GM12878 (cell line): ENCODE measurements around the gene RAD21L1. TPM values are rescaled to one million over a fixed set of nuclear protein-coding genes. Genes with fewer than 3 reads are reported as not detected.

ENCODE experiments used
- ATAC-seq: fragments of 200-7000 bp; cut with Tn5 transposase; 3 replicates; pipeline ENCODE4 v1.9.1; 2020; ENCODE audit warnings: mild to moderate bottlenecking, moderate library complexity
- BruUV-seq: library from RNA; stranded (reverse); fragments of 400-500 nt; replicated peaks from 2 replicates; lab custom pipeline; 2021; lab: Mats Ljungman, UMichigan
- CTCF ChIA-PET: fragments of 300-600 bp; sonication (Branson Sonifier 250); formaldehyde crosslinking; extraction: SDS; loops from one replicate; lab custom pipeline; 2021; ENCODE audit warnings: inconsistent platforms; lab: Yijun Ruan, JAX
- POLR2A ChIA-PET: fragments of 350-600 bp; formaldehyde crosslinking; extraction: SDS; loops from one replicate; lab custom pipeline; 2021; ENCODE audit warnings: inconsistent platforms; lab: Charles Lee
- RAD21 ChIA-PET: fragments of 300-600 bp; sonication (Branson Sonifier 250); formaldehyde crosslinking; loops from one replicate; lab custom pipeline; 2023; ENCODE audit warnings: antibody characterized with exemption; ENCODE audit not compliant: unreplicated experiment; lab: Charles Lee
- SMC1A ChIA-PET: fragments of 300-600 bp; sonication (Branson Sonifier 250); formaldehyde crosslinking; loops from one replicate; lab custom pipeline; 2023; ENCODE audit not compliant: unreplicated experiment, uncharacterized antibody; lab: Charles Lee
- DNase-seq: peaks from one replicate; pipeline ENCODE4 v3.0.0-alpha.2; 2011; ENCODE audit warnings: low read depth, low spot score
- FAIRE-seq: peaks from 3 replicates; lab custom pipeline; 2011; peaks lifted over from hg19 to GRCh38; lab: Jason Lieb, UNC
- H2AFZ ChIP-seq: 2 replicates; pipeline ENCODE4 v1.6.0; 2011; ENCODE audit warnings: low read depth, low read length, control low read depth; ENCODE audit not compliant: control insufficient read depth
- H3K27ac ChIP-seq: 2 replicates; pipeline ENCODE4 v1.5.1; 2011; ENCODE audit warnings: control low read depth; ENCODE audit not compliant: control insufficient read depth, insufficient read depth
- H3K27me3 ChIP-seq, 2 experiments: replicated peaks in 1 of 2; 2 replicates each; pipeline versions ENCODE4 v1.6.0 to v1.6.1; 2011; ENCODE audit warnings: low read length in 1 of 2; ENCODE audit not compliant: control insufficient read depth in 2 of 2, insufficient read depth in 2 of 2
- H3K36me3 ChIP-seq, 2 experiments: 2 replicates each; pipeline ENCODE4 v1.5.1; 2011; ENCODE audit warnings: low read length in 1 of 2; ENCODE audit not compliant: control insufficient read depth in 2 of 2, insufficient read depth in 2 of 2
- H3K4me1 ChIP-seq: 2 replicates; pipeline ENCODE4 v1.6.1; 2011; ENCODE audit warnings: mild to moderate bottlenecking, low read length, moderate library complexity, mixed read lengths; ENCODE audit not compliant: control insufficient read depth, insufficient read depth
- H3K4me2 ChIP-seq: 2 replicates; pipeline ENCODE4 v1.6.0; 2011; ENCODE audit warnings: control low read depth; ENCODE audit not compliant: control insufficient read depth, insufficient read depth
- H3K4me3 ChIP-seq: fragments of 200-600 bp; sonication (generic); 2 replicates; pipeline ENCODE4 v1.5.1; 2016
- H3K79me2 ChIP-seq: 2 replicates; pipeline ENCODE4 v1.6.0; 2011; ENCODE audit warnings: low read length; ENCODE audit not compliant: control insufficient read depth, insufficient read depth
- H3K9ac ChIP-seq: 2 replicates; pipeline ENCODE4 v1.8.0; 2011; ENCODE audit warnings: low read length, control low read depth, mixed read lengths; ENCODE audit not compliant: control insufficient read depth, insufficient read depth
- H3K9me3 ChIP-seq: replicated peaks from 3 replicates; pipeline ENCODE4 v1.5.1; 2011; ENCODE audit warnings: mild to moderate bottlenecking, low read length; ENCODE audit not compliant: control insufficient read depth, insufficient read depth
- H4K20me1 ChIP-seq: 2 replicates; pipeline ENCODE4 v1.6.0; 2011; ENCODE audit not compliant: control insufficient read depth, insufficient read depth
- CEBPB ChIP-seq, 2 experiments: fragments of 150-350 bp in 1 of 2; IDR thresholded peaks; 2 replicates each; pipeline ENCODE4 v1.6.1; 2012 to 2014; ENCODE audit warnings: low read depth in 2 of 2, low read length in 2 of 2, borderline replicate concordance in 1 of 2, inconsistent platforms in 1 of 2
- JUND ChIP-seq: IDR thresholded peaks from 2 replicates; pipeline ENCODE4 v1.6.1; 2012; ENCODE audit warnings: low read depth, mild to moderate bottlenecking, low read length, improper control_type of control experiment, moderate library complexity
- LARP7 ChIP-seq: fragments of 450-650 bp; IDR thresholded peaks from 2 replicates; pipeline ENCODE4 v1.6.1; 2017; ENCODE audit warnings: mild to moderate bottlenecking
- POU2F2 ChIP-seq: IDR thresholded peaks from 3 replicates; pipeline ENCODE4 v1.6.1; 2011; ENCODE audit warnings: low read depth, mild to moderate bottlenecking, low read length, borderline replicate concordance
- RUNX3 ChIP-seq: IDR thresholded peaks from 2 replicates; pipeline ENCODE4 v1.6.1; 2012; ENCODE audit warnings: low read length, inconsistent platforms
- ZBTB4 ChIP-seq: fragments of 450-650 bp; formaldehyde crosslinking; IDR thresholded peaks from 2 replicates; pipeline ENCODE4 v1.4.0; 2022; ENCODE audit warnings: mild to moderate bottlenecking, moderate library complexity
- ZNF217 ChIP-seq: fragments of 450-650 bp; IDR thresholded peaks from 2 replicates; pipeline ENCODE4 v1.6.1; 2017; ENCODE audit warnings: antibody characterized with exemption, mild to moderate bottlenecking
- ZNF687 ChIP-seq: fragments of 450-650 bp; IDR thresholded peaks from 2 replicates; pipeline ENCODE4 v1.6.1; 2017; ENCODE audit warnings: mild to moderate bottlenecking, moderate library complexity
- WGBS: methylation state at CpG from one replicate; pipeline ENCODE4 v1.1.6; 2016; ENCODE audit warnings: low lambda C conversion rate; ENCODE audit not compliant: insufficient replicate concordance, insufficient coverage; ENCODE audit errors: missing lambda C conversion rate; 5-methylcytosine and 5-hydroxymethylcytosine counted together
- in situ Hi-C: fragments of 300-500 bp; cut with MboI; formaldehyde crosslinking; loops from 9 replicates; pipeline ENCODE4 v1.14.3; 2018; ENCODE audit warnings: mixed read lengths
- intact Hi-C: fragments of 100-400 bp; cut with micrococcal nuclease; formaldehyde crosslinking; loops from one replicate; pipeline ENCODE4 v1.14.2; 2022; ENCODE audit not compliant: unreplicated experiment
- polyA plus RNA-seq, 11 experiments: library from polyadenylated mRNA; depleted of rRNA in 4 of 11; unstranded in 6 of 11; stranded (reverse) in 5 of 11; fragments of >200 nt; fragmentation: Nextera tagmentation in 4 of 11; fragmentation: Illumina TruSeq in 1 of 11; extraction: Ambion mirVana in 4 of 11; extraction: Trizol in 1 of 11; gene quantifications; 1 replicate in 1 of 11; 2 replicates in 10 of 11; pipeline versions ENCODE4 v1.2.1 to v1.2.3, GENCODE V29; 2011 to 2016; ENCODE audit warnings: inconsistent platforms in 2 of 11, missing spikeins in 2 of 11, low read depth in 1 of 11
- total RNA-seq, 4 experiments: library from RNA; depleted of rRNA in 3 of 4; stranded (reverse); fragments of >200 nt in 3 of 4; fragmentation: Illumina TruSeq in 1 of 4; extraction: Trizol in 1 of 4; gene quantifications; 2 replicates each; pipeline versions ENCODE4 v1.2.1 to v1.2.3, GENCODE V29; 2013 to 2021

Gene RAD21L1
- total and polyA plus RNA-seq, 10 of the 15 experiments (the other 5 are each of a cell fraction or from before 2014, with no cell fraction given) = not detected

- ChIA-PET POLR2A (interaction anchor here (0.6 kb wide), 1 partner anchor 55 kb away, joined by 4 read pairs; no protein-coding TSS in a partner anchor), SMC1A (no interaction called here), RAD21 (no interaction called here), CTCF (interaction anchor here (1.6 kb wide), 1 partner anchor 11 kb away, joined by 3 read pairs; no protein-coding TSS in a partner anchor)
- ATAC-seq (no peak), DNase-seq (no peak), FAIRE-seq (no peak)
- Histone ChIP-seq H3K27ac (no peak overlapping the region), H3K9ac (no peak overlapping the region), H3K4me2 (no peak overlapping the region), H4K20me1 (no peaks in the 10 kb centered on the region), H3K4me3 (no peak overlapping the region), H3K27me3 (no peaks in the 10 kb centered on the region; a peak in 3 of 4 replicates), H3K36me3 (no peaks in the 10 kb centered on the region), H3K79me2 (no peaks in the 10 kb centered on the region), H3K9me3 (no peaks in the 10 kb centered on the region; the same call in 2 of the 3 replicates), H3K4me1 (no peaks in the 10 kb centered on the region), H2AFZ (no peak overlapping the region)
- in situ Hi-C loops (no loop called here), intact Hi-C loops (no loop called here)
- TF ChIP-seq ZNF217 = no peak
- WGBS = 21% methylated on average over 7 of the region's 7 CpGs
- no TSS peak for BruUV-seq
Observed at GRCh38 chr20:1281279-1282057, 55.6 kb downstream of the RAD21L1 start.

- DNase-seq = no peak
- no TSS peak for BruUV-seq
- no peaks in the 10 kb centered on the region; the same call in 2 of the 3 replicates for H3K9me3 ChIP-seq
- SMC1A ChIA-PET = no interaction called here
- H3K4me2 ChIP-seq = no peak overlapping the region
- H3K36me3 ChIP-seq = no peaks in the 10 kb centered on the region
- no peak for ATAC-seq
- no peak overlapping the region for H2AFZ ChIP-seq
- H3K4me1 ChIP-seq = no peaks in the 10 kb centered on the region
- no peak overlapping the region for H3K27ac ChIP-seq
- no peaks in the 10 kb centered on the region; a peak in 3 of 4 replicates for H3K27me3 ChIP-seq
- no peaks in the 10 kb centered on the region for H3K79me2 ChIP-seq
- POLR2A ChIA-PET = interaction anchor here (0.5 kb wide), 1 partner anchor 46 kb away, joined by 3 read pairs; no protein-coding TSS in a partner anchor
- no peak for FAIRE-seq
- CTCF ChIA-PET = no interaction called here
- no peak overlapping the region for H3K9ac ChIP-seq
- RAD21 ChIA-PET = no interaction called here
- intact Hi-C loops (no loop called here), in situ Hi-C loops (no loop called here)
- no peak overlapping the region for H3K4me3 ChIP-seq
- WGBS = 29% methylated on average over 3 of the region's 3 CpGs
- no peaks in the 10 kb centered on the region for H4K20me1 ChIP-seq
- TF ChIP-seq JUND (no peak), CEBPB (IDR thresholded peaks at IDR 0.05; ENCODE audit: borderline replicate concordance in 1 of 2, low read depth in 2 of 2, low read length in 2 of 2) (no peak), RUNX3 (no peak), ZNF687 (no peak), LARP7 (no peak), POU2F2 (no peak), ZNF217 (no peak), ZBTB4 (CRISPR knock-in tag) (no peak)
Observed at GRCh38 chr20:1282966-1283365, 57.1 kb downstream of the RAD21L1 start.
